GM12878 (cell line): ENCODE measurements around the gene SLC35G4. TPM values are rescaled to one million over a fixed set of nuclear protein-coding genes. Genes with fewer than 3 reads are reported as not detected.

ENCODE experiments used
- ATAC-seq: fragments of 200-7000 bp; cut with Tn5 transposase; 3 replicates; pipeline ENCODE4 v1.9.1; 2020; ENCODE audit warnings: mild to moderate bottlenecking, moderate library complexity
- BruUV-seq: library from RNA; stranded (reverse); fragments of 400-500 nt; replicated peaks from 2 replicates; lab custom pipeline; 2021; lab: Mats Ljungman, UMichigan
- CTCF ChIA-PET: fragments of 300-600 bp; sonication (Branson Sonifier 250); formaldehyde crosslinking; extraction: SDS; loops from one replicate; lab custom pipeline; 2021; ENCODE audit warnings: inconsistent platforms; lab: Yijun Ruan, JAX
- POLR2A ChIA-PET: fragments of 350-600 bp; formaldehyde crosslinking; extraction: SDS; loops from one replicate; lab custom pipeline; 2021; ENCODE audit warnings: inconsistent platforms; lab: Charles Lee
- RAD21 ChIA-PET: fragments of 300-600 bp; sonication (Branson Sonifier 250); formaldehyde crosslinking; loops from one replicate; lab custom pipeline; 2023; ENCODE audit warnings: antibody characterized with exemption; ENCODE audit not compliant: unreplicated experiment; lab: Charles Lee
- SMC1A ChIA-PET: fragments of 300-600 bp; sonication (Branson Sonifier 250); formaldehyde crosslinking; loops from one replicate; lab custom pipeline; 2023; ENCODE audit not compliant: unreplicated experiment, uncharacterized antibody; lab: Charles Lee
- DNase-seq: peaks from one replicate; pipeline ENCODE4 v3.0.0-alpha.2; 2011; ENCODE audit warnings: low read depth, low spot score
- FAIRE-seq: peaks from 3 replicates; lab custom pipeline; 2011; peaks lifted over from hg19 to GRCh38; lab: Jason Lieb, UNC
- H2AFZ ChIP-seq: 2 replicates; pipeline ENCODE4 v1.6.0; 2011; ENCODE audit warnings: low read depth, low read length, control low read depth; ENCODE audit not compliant: control insufficient read depth
- H3K27ac ChIP-seq: 2 replicates; pipeline ENCODE4 v1.5.1; 2011; ENCODE audit warnings: control low read depth; ENCODE audit not compliant: control insufficient read depth, insufficient read depth
- H3K27me3 ChIP-seq, 2 experiments: replicated peaks in 1 of 2; 2 replicates each; pipeline versions ENCODE4 v1.6.0 to v1.6.1; 2011; ENCODE audit warnings: low read length in 1 of 2; ENCODE audit not compliant: control insufficient read depth in 2 of 2, insufficient read depth in 2 of 2
- H3K36me3 ChIP-seq, 2 experiments: 2 replicates each; pipeline ENCODE4 v1.5.1; 2011; ENCODE audit warnings: low read length in 1 of 2; ENCODE audit not compliant: control insufficient read depth in 2 of 2, insufficient read depth in 2 of 2
- H3K4me1 ChIP-seq: 2 replicates; pipeline ENCODE4 v1.6.1; 2011; ENCODE audit warnings: mild to moderate bottlenecking, low read length, moderate library complexity, mixed read lengths; ENCODE audit not compliant: control insufficient read depth, insufficient read depth
- H3K4me2 ChIP-seq: 2 replicates; pipeline ENCODE4 v1.6.0; 2011; ENCODE audit warnings: control low read depth; ENCODE audit not compliant: control insufficient read depth, insufficient read depth
- H3K4me3 ChIP-seq: fragments of 200-600 bp; sonication (generic); 2 replicates; pipeline ENCODE4 v1.5.1; 2016
- H3K79me2 ChIP-seq: 2 replicates; pipeline ENCODE4 v1.6.0; 2011; ENCODE audit warnings: low read length; ENCODE audit not compliant: control insufficient read depth, insufficient read depth
- H3K9ac ChIP-seq: 2 replicates; pipeline ENCODE4 v1.8.0; 2011; ENCODE audit warnings: low read length, control low read depth, mixed read lengths; ENCODE audit not compliant: control insufficient read depth, insufficient read depth
- H3K9me3 ChIP-seq: replicated peaks from 3 replicates; pipeline ENCODE4 v1.5.1; 2011; ENCODE audit warnings: mild to moderate bottlenecking, low read length; ENCODE audit not compliant: control insufficient read depth, insufficient read depth
- H4K20me1 ChIP-seq: 2 replicates; pipeline ENCODE4 v1.6.0; 2011; ENCODE audit not compliant: control insufficient read depth, insufficient read depth
- BCL3 ChIP-seq: IDR thresholded peaks from 2 replicates; pipeline ENCODE4 v1.6.1; 2011; ENCODE audit warnings: borderline replicate concordance, low read depth, mild to moderate bottlenecking, moderate library complexity, low read length; ENCODE audit not compliant: insufficient read depth, poor library complexity, severe bottlenecking
- BMI1 ChIP-seq: fragments of 450-650 bp; IDR thresholded peaks from 2 replicates; pipeline ENCODE4 v1.6.1; 2016; ENCODE audit warnings: mild to moderate bottlenecking, moderate library complexity, borderline replicate concordance
- EZH2 ChIP-seq: IDR thresholded peaks from 2 replicates; pipeline ENCODE4 v1.6.1; 2012; ENCODE audit warnings: low read depth, mild to moderate bottlenecking, control low read depth, inconsistent platforms, low read length, borderline replicate concordance; ENCODE audit not compliant: control insufficient read depth
- FOXK2 ChIP-seq: fragments of 450-650 bp; IDR thresholded peaks from 2 replicates; pipeline ENCODE4 v1.6.1; 2017; ENCODE audit warnings: mild to moderate bottlenecking, moderate library complexity
- FOXM1 ChIP-seq: IDR thresholded peaks from 2 replicates; pipeline ENCODE4 v1.6.1; 2012; ENCODE audit warnings: low read depth, mild to moderate bottlenecking, inconsistent platforms, low read length, moderate library complexity
- HDAC6 ChIP-seq: fragments of 200-600 bp; sonication (generic); IDR thresholded peaks from one replicate; pipeline ENCODE4 v1.8.0; 2017; ENCODE audit warnings: antibody characterized with exemption; ENCODE audit not compliant: unreplicated experiment
- HDGF ChIP-seq: fragments of 450-650 bp; IDR thresholded peaks from 2 replicates; pipeline ENCODE4 v1.6.1; 2016; ENCODE audit warnings: antibody characterized with exemption
- IRF3 ChIP-seq: fragments of 450-650 bp; IDR thresholded peaks from 2 replicates; pipeline ENCODE4 v1.6.1; 2014; ENCODE audit warnings: mild to moderate bottlenecking
- KAT2A ChIP-seq: conservative IDR thresholded peaks from 2 replicates; pipeline ENCODE4 v1.6.1; 2011; ENCODE audit warnings: low read depth, low read length; ENCODE audit not compliant: control insufficient read depth
- KDM1A ChIP-seq: fragments of 200-600 bp; sonication (generic); IDR thresholded peaks from 2 replicates; pipeline ENCODE4 v1.6.1; 2016; ENCODE audit warnings: borderline replicate concordance
- MEF2A ChIP-seq: IDR thresholded peaks from 2 replicates; pipeline ENCODE4 v1.6.1; 2011; ENCODE audit warnings: low read depth, mild to moderate bottlenecking, low read length, moderate library complexity; ENCODE audit not compliant: insufficient read depth
- MXI1 ChIP-seq: fragments of 150-350 bp; IDR thresholded peaks from 2 replicates; pipeline ENCODE4 v1.6.1; 2011; ENCODE audit warnings: low read depth, mild to moderate bottlenecking, inconsistent platforms, low read length, improper control_type of control experiment
- NKRF ChIP-seq: fragments of 450-650 bp; conservative IDR thresholded peaks from 2 replicates; pipeline ENCODE4 v1.6.1; 2017; ENCODE audit warnings: mild to moderate bottlenecking, moderate library complexity
- PBX3 ChIP-seq: IDR thresholded peaks from 2 replicates; pipeline ENCODE4 v1.6.1; 2011; ENCODE audit warnings: mild to moderate bottlenecking, low read depth, low read length, moderate library complexity; ENCODE audit not compliant: insufficient replicate concordance
- SPI1 ChIP-seq: IDR thresholded peaks from 2 replicates; pipeline ENCODE4 v1.6.1; 2011; ENCODE audit warnings: low read depth, mild to moderate bottlenecking, low read length, moderate library complexity, borderline replicate concordance; ENCODE audit not compliant: insufficient read depth
- TCF7 ChIP-seq: IDR thresholded peaks from 2 replicates; pipeline ENCODE4 v1.6.1; 2014; ENCODE audit warnings: antibody characterized with exemption, borderline replicate concordance
- USF2 ChIP-seq: IDR thresholded peaks from 2 replicates; pipeline ENCODE4 v1.6.1; 2011; ENCODE audit warnings: low read depth, low read length, improper control_type of control experiment, borderline replicate concordance
- WGBS: methylation state at CpG from one replicate; pipeline ENCODE4 v1.1.6; 2016; ENCODE audit warnings: low lambda C conversion rate; ENCODE audit not compliant: insufficient replicate concordance, insufficient coverage; ENCODE audit errors: missing lambda C conversion rate; 5-methylcytosine and 5-hydroxymethylcytosine counted together
- in situ Hi-C: fragments of 300-500 bp; cut with MboI; formaldehyde crosslinking; loops from 9 replicates; pipeline ENCODE4 v1.14.3; 2018; ENCODE audit warnings: mixed read lengths
- intact Hi-C: fragments of 100-400 bp; cut with micrococcal nuclease; formaldehyde crosslinking; loops from one replicate; pipeline ENCODE4 v1.14.2; 2022; ENCODE audit not compliant: unreplicated experiment
- polyA plus RNA-seq, 11 experiments: library from polyadenylated mRNA; depleted of rRNA in 4 of 11; unstranded in 6 of 11; stranded (reverse) in 5 of 11; fragments of >200 nt; fragmentation: Nextera tagmentation in 4 of 11; fragmentation: Illumina TruSeq in 1 of 11; extraction: Ambion mirVana in 4 of 11; extraction: Trizol in 1 of 11; gene quantifications; 1 replicate in 1 of 11; 2 replicates in 10 of 11; pipeline versions ENCODE4 v1.2.1 to v1.2.3, GENCODE V29; 2011 to 2016; ENCODE audit warnings: inconsistent platforms in 2 of 11, missing spikeins in 2 of 11, low read depth in 1 of 11
- total RNA-seq, 4 experiments: library from RNA; depleted of rRNA in 3 of 4; stranded (reverse); fragments of >200 nt in 3 of 4; fragmentation: Illumina TruSeq in 1 of 4; extraction: Trizol in 1 of 4; gene quantifications; 2 replicates each; pipeline versions ENCODE4 v1.2.1 to v1.2.3, GENCODE V29; 2013 to 2021

The SLC35G4 gene
- total and polyA plus RNA-seq, 10 of the 15 experiments (the other 5 are each of a cell fraction or from before 2014, with no cell fraction given): not detected

- Histone ChIP-seq H3K27ac (no peak overlapping the region), H3K27me3 (peaks cover 2 to 4% of the 10 kb centered on the region in 2 experiments; a peak in 3 of 4 replicates), H3K4me1 (no peaks in the 10 kb centered on the region), H3K36me3 (no peaks in the 10 kb centered on the region), H2AFZ (no peak overlapping the region), H3K9ac (no peak overlapping the region), H4K20me1 (no peaks in the 10 kb centered on the region), H3K4me3 (no peak overlapping the region), H3K9me3 (no peaks in the 10 kb centered on the region), H3K4me2 (no peak overlapping the region), H3K79me2 (no peaks in the 10 kb centered on the region)
- SMC1A ChIA-PET: interaction anchor here (0.6 kb wide), 1 partner anchor 50 kb away, joined by 4 read pairs; no protein-coding TSS in a partner anchor
- DNase-seq (no peak), ATAC-seq (no peak), FAIRE-seq (no peak)
- 24% methylated on average over 6 of the region's 6 CpGs for WGBS
- in situ Hi-C loops: no loop called here
- POLR2A ChIA-PET: no interaction called here
- BruUV-seq: no TSS peak
- intact Hi-C loops: loop anchor here (5.0 kb wide), 2 partner anchors 68 to 83 kb away; no protein-coding TSS in a partner anchor
- CTCF ChIA-PET: no interaction called here
- RAD21 ChIA-PET: no interaction called here
- TF ChIP-seq HDGF (no peak), KAT2A (no peak), KDM1A (no peak), HDAC6 (no peak), FOXK2 (no peak), MXI1 (no peak), SPI1 (no peak), BCL3 (no peak), USF2 (no peak), NKRF (no peak), TCF7 (no peak), BMI1 (no peak), FOXM1 (no peak), MEF2A (no peak), EZH2 (no peak), IRF3 (no peak), PBX3 (no peak)
These were observed 49.6 kb downstream of the SLC35G4 start for GRCh38 chr18:11658989-11659388.
